Lower leg skin (tissue), 4 donors: Measurements from ENCODE around the gene FAM151B. TPM values are rescaled to one million over a fixed set of nuclear protein-coding genes. Genes with fewer than 3 reads are reported as not detected.
"Not testable (repeated sequence)": the region's sequence is repeated elsewhere in the genome, so short reads cannot be mapped to it uniquely, and the experiment has no call there.

Experiments used
- DNase-seq, 2 donors: peaks; one replicate each; pipeline ENCODE4 v3.0.0-alpha.2; 2019; ENCODE audit warnings: low spot score in 2 of 2
- H3K4me3 ChIP-seq: fragments of 200-600 bp; sonication (generic); 2 replicates; pipeline ENCODE4 v1.5.1; 2017; ENCODE audit warnings: mild to moderate bottlenecking, low read depth; ENCODE audit not compliant: poor library complexity, severe bottlenecking
- POLR2A ChIP-seq, 2 donors: fragments of 450-650 bp; IDR thresholded peaks; one replicate each; pipeline ENCODE4 v1.6.1; 2016 to 2017; ENCODE audit warnings: antibody characterized with exemption in 2 of 2, mild to moderate bottlenecking in 1 of 2, moderate library complexity in 1 of 2
- WGBS, 2 donors: methylation state at CpG; one replicate each; pipeline ENCODE4 v1.1.5; 2018; 5-methylcytosine and 5-hydroxymethylcytosine counted together
- intact Hi-C: fragments of 100-400 bp; cut with DNase I; formaldehyde crosslinking; loops from one replicate; pipeline ENCODE4 v1.15.0; 2023; ENCODE audit warnings: low total_unique reads
- total RNA-seq, 4 donors: library from RNA; depleted of rRNA; stranded (reverse); fragments of >200 nt; gene quantifications; one replicate each; pipeline ENCODE4 v1.1.0, GENCODE V29; 2016
- TF ChIP-seq, protein P1 (sequence below), 3 donors: fragments of 450-650 bp; IDR thresholded peaks; one replicate each; pipeline ENCODE4 v1.5.1; 2016; ENCODE audit warnings: antibody characterized with exemption in 3 of 3, mild to moderate bottlenecking in 3 of 3, moderate library complexity in 2 of 3

The FAM151B gene
- total RNA-seq, 4 donors from 2014 or later: 0.38 to 2.1 (median 1.3) TPM

DNA sequence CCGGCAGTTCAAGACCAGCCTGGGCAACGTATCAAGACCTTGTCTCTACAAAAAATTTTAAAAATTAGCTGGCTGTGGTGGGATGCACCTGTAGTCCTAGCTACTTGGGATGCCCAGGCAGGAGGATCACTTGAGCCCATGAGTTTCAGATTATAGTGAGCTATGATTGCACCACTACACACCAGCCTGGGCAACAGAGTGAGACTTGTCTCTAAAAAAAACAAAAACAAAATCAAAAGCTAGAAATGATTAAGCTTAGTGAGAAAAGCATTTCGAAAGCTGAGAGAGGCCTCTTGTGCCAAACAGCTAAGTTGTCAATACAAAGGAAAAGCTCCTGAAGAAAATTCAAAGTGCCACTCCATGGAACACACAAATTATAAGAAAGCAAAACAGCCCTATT, 4.8 kb downstream of the FAM151B start:
- WGBS, 2 donors: 84 to 89% methylated on average over 3 of the region's 3 CpGs

DNA sequence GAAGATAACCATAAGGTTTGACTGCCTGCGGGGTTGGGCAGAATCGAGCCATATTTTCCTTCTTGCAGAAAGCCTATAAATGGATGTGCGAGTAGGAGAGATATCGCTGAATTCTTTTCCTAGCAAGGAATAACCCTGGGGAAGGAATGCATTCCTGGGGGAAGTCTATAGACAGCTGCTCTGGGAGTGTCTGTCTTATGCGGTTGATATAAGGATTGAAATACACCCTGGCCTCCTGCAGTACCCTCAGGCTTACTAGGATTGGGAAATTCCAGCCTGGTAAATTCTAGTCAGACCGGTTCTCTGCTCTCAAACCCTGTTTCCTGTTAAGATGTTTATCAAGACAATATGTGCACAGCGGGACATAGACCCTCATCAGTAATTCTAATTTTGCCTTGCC, 5.5 kb downstream of the FAM151B start:
- DNase-seq, H3K4me3 ChIP-seq, intact Hi-C loops: not testable (repeated sequence)
- 39 to 40% methylated on average over 7 of the region's 7 CpGs for WGBS, 2 donors

More for the DNA sequence above, 4.8 kb downstream of the FAM151B start:
- no peak for DNase-seq
- TF ChIP-seq, protein P1, sequence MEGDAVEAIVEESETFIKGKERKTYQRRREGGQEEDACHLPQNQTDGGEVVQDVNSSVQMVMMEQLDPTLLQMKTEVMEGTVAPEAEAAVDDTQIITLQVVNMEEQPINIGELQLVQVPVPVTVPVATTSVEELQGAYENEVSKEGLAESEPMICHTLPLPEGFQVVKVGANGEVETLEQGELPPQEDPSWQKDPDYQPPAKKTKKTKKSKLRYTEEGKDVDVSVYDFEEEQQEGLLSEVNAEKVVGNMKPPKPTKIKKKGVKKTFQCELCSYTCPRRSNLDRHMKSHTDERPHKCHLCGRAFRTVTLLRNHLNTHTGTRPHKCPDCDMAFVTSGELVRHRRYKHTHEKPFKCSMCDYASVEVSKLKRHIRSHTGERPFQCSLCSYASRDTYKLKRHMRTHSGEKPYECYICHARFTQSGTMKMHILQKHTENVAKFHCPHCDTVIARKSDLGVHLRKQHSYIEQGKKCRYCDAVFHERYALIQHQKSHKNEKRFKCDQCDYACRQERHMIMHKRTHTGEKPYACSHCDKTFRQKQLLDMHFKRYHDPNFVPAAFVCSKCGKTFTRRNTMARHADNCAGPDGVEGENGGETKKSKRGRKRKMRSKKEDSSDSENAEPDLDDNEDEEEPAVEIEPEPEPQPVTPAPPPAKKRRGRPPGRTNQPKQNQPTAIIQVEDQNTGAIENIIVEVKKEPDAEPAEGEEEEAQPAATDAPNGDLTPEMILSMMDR (IDR thresholded peaks at IDR 0.05): no peak
- no peak for TF ChIP-seq POLR2A (IDR thresholded peaks at IDR 0.05)
- intact Hi-C loops: no loop called here
- H3K4me3 ChIP-seq: no peak overlapping the region

DNA sequence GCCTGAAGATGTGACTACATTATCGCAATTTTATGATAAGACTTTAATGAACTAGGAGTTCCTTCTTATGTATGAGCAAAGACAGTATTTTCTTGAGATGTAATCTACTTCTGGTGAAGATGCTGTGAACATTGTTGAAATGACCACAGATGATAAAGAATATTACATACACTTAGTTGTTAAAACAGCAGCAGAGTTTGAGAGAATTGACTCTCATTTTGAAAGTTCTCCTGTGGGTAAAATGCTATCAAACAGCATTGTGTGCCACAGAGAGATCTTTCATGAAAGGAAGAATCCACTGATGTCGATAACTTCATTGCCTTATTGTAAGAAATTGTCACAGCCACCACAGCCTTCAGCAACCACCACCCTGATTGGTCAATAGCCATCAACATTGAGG, 8.0 kb downstream of the FAM151B start:
- no peak overlapping the region for H3K4me3 ChIP-seq
- no peak for DNase-seq
- TF ChIP-seq, protein P1 (IDR thresholded peaks at IDR 0.05): no peak
- no peak for TF ChIP-seq POLR2A (IDR thresholded peaks at IDR 0.05)
- intact Hi-C loops: no loop called here
- 95% methylated on average over 2 of the region's 2 CpGs for WGBS, 2 donors

DNA sequence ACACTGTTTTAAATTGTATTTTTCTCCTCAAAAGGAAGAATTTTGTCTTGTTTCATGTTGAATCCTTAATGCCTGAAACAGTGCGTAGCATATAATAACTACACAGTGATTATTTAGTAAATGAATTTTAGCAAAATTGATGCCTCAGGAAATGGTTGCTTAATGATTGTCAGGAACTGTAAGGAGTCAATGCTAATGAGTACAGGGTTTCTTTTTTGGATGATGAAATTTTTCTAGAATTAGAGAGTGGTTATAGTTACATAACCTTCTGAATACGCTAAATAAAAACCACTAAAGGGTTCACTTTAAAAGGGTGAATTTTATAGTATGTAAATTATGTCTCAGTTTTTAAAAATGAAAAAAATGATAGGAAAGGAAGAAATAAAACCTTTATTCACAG, 14.9 kb downstream of the FAM151B start:
- 74 to 92% methylated on average over 2 of the region's 2 CpGs for WGBS, 2 donors
- H3K4me3 ChIP-seq: no peak overlapping the region
- TF ChIP-seq, protein P1 (IDR thresholded peaks at IDR 0.05): no peak
- no peak for TF ChIP-seq POLR2A (IDR thresholded peaks at IDR 0.05)
- intact Hi-C loops: no loop called here
- no peak for DNase-seq

DNA sequence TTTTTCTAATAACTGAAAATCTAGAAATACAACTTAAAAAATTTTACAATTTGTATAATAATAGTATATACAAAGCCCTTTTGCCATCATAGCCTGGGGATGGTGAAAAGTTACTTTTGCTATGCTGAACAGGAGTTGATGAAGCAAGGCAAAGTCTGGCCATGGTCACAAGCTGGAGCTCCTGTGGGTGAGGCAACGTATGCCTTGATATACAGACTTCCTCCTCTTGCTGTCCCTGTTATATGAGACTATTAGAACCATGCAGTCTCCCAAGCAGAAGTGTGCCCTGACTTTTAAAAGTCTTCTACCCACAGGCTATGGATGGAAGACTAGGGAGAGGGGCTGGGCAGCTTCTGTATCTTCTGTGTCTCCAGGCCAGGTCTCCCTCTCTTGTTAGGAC, 15.7 kb downstream of the FAM151B start:
- 57 to 65% methylated on average over 1 of the region's 1 CpG for WGBS, 2 donors
- TF ChIP-seq, protein P1 (IDR thresholded peaks at IDR 0.05): no peak
- TF ChIP-seq POLR2A (IDR thresholded peaks at IDR 0.05): no peak
- intact Hi-C loops: no loop called here
- no peak overlapping the region for H3K4me3 ChIP-seq
- DNase-seq: no peak

DNA sequence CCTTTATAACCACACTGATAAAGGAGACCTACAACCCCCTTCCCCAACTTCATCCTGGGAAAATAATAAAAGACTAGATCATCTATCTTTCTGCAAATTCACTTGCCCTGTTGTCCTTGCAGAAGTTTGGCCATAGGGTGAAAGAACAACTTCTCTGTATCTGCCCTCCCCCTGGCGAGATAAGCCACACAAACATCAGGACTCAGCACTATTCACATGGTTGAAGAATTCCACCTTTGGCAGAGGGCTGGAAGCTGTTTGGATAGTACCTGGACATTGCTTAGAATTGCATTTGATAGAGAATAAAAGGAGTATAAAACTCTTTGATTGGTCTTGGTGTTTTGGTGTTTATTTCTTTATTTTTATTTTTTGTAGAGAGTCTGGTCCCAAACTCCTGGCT, 16.9 kb downstream of the FAM151B start:
- intact Hi-C loops: no loop called here
- no peak overlapping the region for H3K4me3 ChIP-seq

More for the DNA sequence above, 16.9 kb downstream of the FAM151B start:
- WGBS, 2 donors: 91% methylated on average over 1 of the region's 1 CpG
- no peak for DNase-seq
- TF ChIP-seq, protein P1 (IDR thresholded peaks at IDR 0.05): no peak
- TF ChIP-seq POLR2A (IDR thresholded peaks at IDR 0.05): no peak
